OCI-LY3 (cell line): Measurements from ENCODE around the gene NPNT.

Experiments
- H2AFZ ChIP-seq: fragments of 200-600, 300-600 bp; shearing (Covaris generic); 2 replicates; pipeline ENCODE4 v1.6.0; 2014; ENCODE audit warnings: antibody characterized with exemption, low read depth, low read length
- H3K27ac ChIP-seq: fragments of 200-600, 300-600 bp; sonication (generic); 2 replicates; pipeline ENCODE4 v1.5.1; 2014; ENCODE audit warnings: mild to moderate bottlenecking, low read length, moderate library complexity, mixed read lengths
- H3K27me3 ChIP-seq: fragments of 200-600, 300-600 bp; sonication (generic); 2 replicates; pipeline ENCODE4 v1.6.1; 2014; ENCODE audit warnings: low read depth, low read length, mixed read lengths
- H3K36me3 ChIP-seq: fragments of 200-600, 300-600 bp; sonication (generic); replicated peaks from 2 replicates; pipeline ENCODE3; 2014; ENCODE audit warnings: low read depth, low read length, mixed read lengths
- H3K4me1 ChIP-seq: fragments of 300-600, 200-600 bp; sonication (generic); 2 replicates; pipeline ENCODE4 v1.6.1; 2014; ENCODE audit warnings: low read length, mixed read lengths
- H3K4me2 ChIP-seq: fragments of 200-600, 300-600 bp; sonication (generic); 2 replicates; pipeline ENCODE4 v1.6.1; 2014; ENCODE audit warnings: low read length, mixed read lengths
- H3K4me3 ChIP-seq: fragments of 300-600, 200-600 bp; sonication (generic); 2 replicates; pipeline ENCODE4 v1.5.1; 2014; ENCODE audit warnings: antibody characterized with exemption, mild to moderate bottlenecking, low read length, moderate library complexity
- H3K79me2 ChIP-seq: fragments of 300-600, 200-600 bp; shearing (Covaris generic); 2 replicates; pipeline ENCODE4 v1.6.1; 2014; ENCODE audit warnings: mild to moderate bottlenecking, low read length, mixed read lengths
- H3K9ac ChIP-seq: fragments of 300-600, 200-600 bp; shearing (Covaris generic); 2 replicates; pipeline ENCODE4 v1.6.0; 2014; ENCODE audit warnings: mild to moderate bottlenecking, low read length, moderate library complexity
- H3K9me3 ChIP-seq: fragments of 200-600, 300-600 bp; shearing (Covaris generic); 2 replicates; pipeline ENCODE4 v1.6.1; 2014; ENCODE audit warnings: low read length, mixed read lengths; ENCODE audit not compliant: insufficient read depth
- H4K20me1 ChIP-seq: fragments of 200-600, 300-600 bp; sonication (generic); 2 replicates; pipeline ENCODE4 v1.6.1; 2016; ENCODE audit warnings: low read length, mixed read lengths; ENCODE audit not compliant: insufficient read depth
- CTCF ChIP-seq: fragments of 200-600, 300-600 bp; sonication (generic); IDR thresholded peaks from 2 replicates; pipeline ENCODE4 v1.5.1; 2014; ENCODE audit warnings: antibody characterized with exemption, low read length, low read depth
- EZH2phosphoT487 ChIP-seq: fragments of 200-600 bp; shearing (Covaris generic); IDR thresholded peaks from 2 replicates; pipeline ENCODE4 v1.6.1; 2018; ENCODE audit warnings: antibody characterized with exemption, mixed run types, low read depth

Gene NPNT

GRCh38 chr4:105875233-105875632 lies 20.0 kb upstream of the NPNT start:
- H3K27ac ChIP-seq = no peak overlapping the region
- H3K9me3 ChIP-seq = peaks cover 4% of the 10 kb centered on the region; the same call in 1 of the 2 replicates
- H3K4me2 ChIP-seq = no peak overlapping the region
- no peaks in the 10 kb centered on the region for H3K79me2 ChIP-seq
- no peaks in the 10 kb centered on the region for H3K36me3 ChIP-seq
- peaks cover 13% of the 10 kb centered on the region for H3K4me1 ChIP-seq
- no peak overlapping the region for H2AFZ ChIP-seq
- TF ChIP-seq CTCF (no peak), EZH2phosphoT487 (no peak)
- H3K4me3 ChIP-seq = no peak overlapping the region
- no peaks in the 10 kb centered on the region for H4K20me1 ChIP-seq
- no peaks in the 10 kb centered on the region for H3K27me3 ChIP-seq
- H3K9ac ChIP-seq = no peak overlapping the region

- Histone ChIP-seq H4K20me1 (no peaks in the 10 kb centered on the region), H3K79me2 (no peaks in the 10 kb centered on the region), H3K36me3 (no peaks in the 10 kb centered on the region), H2AFZ (no peak overlapping the region; the same call in 1 of the 2 replicates), H3K27ac (no peak overlapping the region), H3K9ac (no peak overlapping the region), H3K4me1 (no peaks in the 10 kb centered on the region), H3K4me3 (no peak overlapping the region), H3K27me3 (no peaks in the 10 kb centered on the region), H3K9me3 (peaks cover 4% of the 10 kb centered on the region; the same call in 1 of the 2 replicates), H3K4me2 (no peak overlapping the region)
- TF ChIP-seq CTCF (no peak), EZH2phosphoT487 (no peak)
These were observed 16.6 kb upstream of the NPNT start for GRCh38 chr4:105878668-105879067.

- H3K27me3 ChIP-seq = no peaks in the 10 kb centered on the region
- no peak overlapping the region for H3K9ac ChIP-seq
- no peaks in the 10 kb centered on the region for H3K36me3 ChIP-seq
- TF ChIP-seq CTCF (no peak), EZH2phosphoT487 (no peak)
- no peaks in the 10 kb centered on the region for H4K20me1 ChIP-seq
- no peaks in the 10 kb centered on the region for H3K79me2 ChIP-seq
- H3K9me3 ChIP-seq = no peaks in the 10 kb centered on the region
- H3K4me1 ChIP-seq = no peaks in the 10 kb centered on the region
- no peak overlapping the region for H3K4me3 ChIP-seq
- no peak overlapping the region for H2AFZ ChIP-seq
- no peak overlapping the region for H3K27ac ChIP-seq
- no peak overlapping the region for H3K4me2 ChIP-seq
These were observed 7.8 kb upstream of the NPNT start for GRCh38 chr4:105887508-105887907.

- Histone ChIP-seq H3K9ac (no peak overlapping the region), H3K79me2 (no peaks in the 10 kb centered on the region), H4K20me1 (no peaks in the 10 kb centered on the region), H3K9me3 (no peaks in the 10 kb centered on the region), H3K27me3 (peaks cover 17% of the 10 kb centered on the region; the same call in 1 of the 2 replicates), H3K27ac (no peak overlapping the region), H3K4me1 (0 out of 2 replicates have a peak, but pooled peaks cover 3% of the 10 kb centered on the region), H3K4me2 (peak overlapping the region; percentile 79), H3K36me3 (no peaks in the 10 kb centered on the region), H3K4me3 (peak overlapping the region; percentile 77), H2AFZ (peak overlapping the region; percentile 72; the same call in 1 of the 2 replicates)
- no peak for TF ChIP-seq EZH2phosphoT487
These were observed 551 bp downstream of the NPNT start for GRCh38 chr4:105895583-105896460.
